Measurements from ENCODE around the gene OTOG.
"Not testable (repeated sequence)": the region's sequence is repeated elsewhere in the genome, so short reads cannot be mapped to it uniquely, and the experiment has no call there.

OTOG gene

DNA sequence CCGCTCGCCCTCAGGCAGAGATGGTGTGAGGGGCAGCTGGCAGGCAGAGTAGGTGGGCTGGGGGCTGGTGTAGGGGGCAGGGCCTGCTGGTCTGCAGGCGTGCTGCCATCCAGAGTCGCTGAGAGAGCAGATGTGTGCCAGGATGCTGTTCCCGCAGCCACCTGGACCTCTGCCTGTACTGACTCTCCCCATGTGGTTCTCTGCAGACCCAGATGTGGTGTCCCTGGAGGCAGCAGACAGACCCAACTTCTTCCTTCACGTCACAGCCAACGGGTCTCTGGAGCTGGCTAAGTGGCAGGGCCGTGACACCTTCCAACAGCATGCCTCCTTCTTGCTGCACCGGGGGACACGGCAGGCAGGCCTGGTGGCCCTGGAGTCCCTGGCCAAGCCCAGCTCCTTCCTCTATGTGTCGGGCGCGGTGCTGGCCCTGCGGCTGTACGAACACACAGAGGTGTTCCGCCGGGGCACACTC is 58.6 kb downstream of the OTOG start:
- DNase-seq (ENCODE audit: low read depth in 2 of 2) = no peak

DNA sequence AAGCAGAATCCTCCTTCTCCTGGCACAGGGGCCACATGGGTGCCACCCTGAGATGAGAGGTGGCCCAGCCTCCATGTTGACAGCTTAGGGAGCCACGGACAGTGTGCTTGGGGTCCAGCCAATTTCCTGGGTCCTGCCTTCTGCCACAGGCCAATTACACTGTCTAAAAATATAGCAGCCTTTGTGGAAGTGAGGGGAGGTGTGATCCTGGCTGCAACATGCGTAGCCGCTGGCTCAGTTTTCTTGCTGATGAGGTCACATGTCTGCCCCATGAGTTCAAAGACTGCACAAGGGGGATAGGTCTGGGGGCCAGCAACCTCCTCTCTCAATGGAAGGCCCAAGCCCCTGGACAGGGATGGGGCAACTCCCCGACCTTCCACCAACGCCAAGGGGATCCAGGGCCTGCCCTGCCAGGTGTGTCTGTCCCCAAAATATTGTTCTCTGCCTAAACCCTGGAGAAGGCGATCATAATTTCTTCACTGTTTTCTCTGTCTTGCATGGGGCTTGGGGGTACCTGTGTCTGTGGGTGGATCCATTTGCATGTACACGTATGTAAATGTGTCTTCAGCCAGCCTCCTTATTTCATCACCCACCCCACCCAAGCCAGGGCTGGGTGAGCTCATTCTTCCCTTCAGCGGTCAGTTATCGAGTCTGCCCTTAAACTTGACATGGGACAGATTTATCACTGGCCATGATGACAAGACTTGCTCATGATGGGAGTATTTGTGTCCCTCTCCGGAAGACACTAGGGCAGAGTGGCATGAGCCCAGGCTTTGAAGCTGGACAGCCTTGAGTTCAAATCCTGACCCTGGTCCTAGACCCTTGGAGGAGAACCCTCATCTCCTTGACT is 59.4 kb downstream of the OTOG start:
- no peak for DNase-seq (ENCODE audit: low read depth in 2 of 2)

DNA sequence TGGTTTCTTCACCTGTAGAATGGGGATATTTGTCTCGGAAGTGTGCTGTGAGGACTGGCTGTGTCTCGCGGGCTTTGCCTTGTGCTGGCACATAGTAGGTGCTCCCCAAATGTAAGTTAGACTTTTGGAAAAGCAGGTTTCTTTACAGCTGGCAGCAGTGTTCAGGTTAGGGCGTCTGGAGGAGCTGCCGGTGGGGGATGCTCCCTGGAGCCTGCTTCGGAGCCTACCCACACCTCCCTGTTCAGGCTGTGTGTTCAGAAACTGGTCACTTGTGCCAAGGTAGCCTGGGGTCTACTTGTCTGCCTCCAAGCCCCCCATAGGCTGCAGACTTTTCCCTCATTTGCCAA is 60.0 kb downstream of the OTOG start:
- DNase-seq (ENCODE audit: low read depth in 2 of 2) = no peak

DNA sequence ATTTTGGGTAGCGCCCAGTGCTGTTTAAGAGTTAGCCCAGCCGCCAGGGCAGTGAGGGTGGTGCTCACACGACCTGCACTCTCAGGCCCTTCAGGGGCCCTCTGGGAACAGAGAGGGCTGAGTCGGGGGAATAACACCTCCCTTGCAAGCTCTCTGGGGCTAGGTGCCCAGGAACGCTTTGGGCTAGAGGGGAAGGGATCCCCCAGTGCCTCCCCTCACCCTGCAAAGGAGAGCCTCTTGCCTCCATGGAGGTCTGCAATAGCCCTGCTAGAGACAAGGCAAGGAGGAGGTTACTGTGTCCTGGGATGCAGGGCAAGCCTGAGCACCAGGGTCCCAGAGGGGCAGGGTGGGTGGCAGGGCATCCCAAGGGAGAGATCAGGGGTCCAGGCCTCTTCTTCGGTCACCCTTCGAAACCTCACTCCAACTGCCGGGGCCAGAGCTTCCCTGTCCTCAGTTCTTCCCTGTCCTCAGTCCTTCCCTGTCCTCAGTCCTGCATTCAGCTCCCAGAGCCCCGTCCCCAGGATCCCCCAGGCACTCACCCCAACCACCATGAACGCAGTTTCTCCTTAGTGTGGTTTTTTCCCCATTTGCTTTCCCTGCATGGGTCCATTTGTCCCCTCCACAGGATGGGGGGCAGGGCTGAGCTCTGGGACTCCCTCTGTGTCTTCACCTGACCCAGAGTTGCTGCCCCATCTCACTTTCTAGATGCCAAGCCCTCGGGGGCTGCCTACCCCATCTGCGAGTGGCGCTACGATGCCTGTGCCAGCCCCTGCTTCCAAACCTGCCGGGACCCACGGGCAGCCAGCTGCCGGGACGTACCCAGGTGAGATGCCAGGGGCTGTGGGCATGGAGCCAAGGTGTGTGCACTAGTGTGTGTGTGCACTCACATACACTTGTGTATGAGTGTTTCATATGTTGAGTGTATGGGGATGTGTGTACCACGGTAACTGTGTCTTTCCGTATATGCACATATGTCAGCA is 60.8 kb downstream of the OTOG start:
- no peak for DNase-seq (ENCODE audit: low read depth in 2 of 2)

DNA sequence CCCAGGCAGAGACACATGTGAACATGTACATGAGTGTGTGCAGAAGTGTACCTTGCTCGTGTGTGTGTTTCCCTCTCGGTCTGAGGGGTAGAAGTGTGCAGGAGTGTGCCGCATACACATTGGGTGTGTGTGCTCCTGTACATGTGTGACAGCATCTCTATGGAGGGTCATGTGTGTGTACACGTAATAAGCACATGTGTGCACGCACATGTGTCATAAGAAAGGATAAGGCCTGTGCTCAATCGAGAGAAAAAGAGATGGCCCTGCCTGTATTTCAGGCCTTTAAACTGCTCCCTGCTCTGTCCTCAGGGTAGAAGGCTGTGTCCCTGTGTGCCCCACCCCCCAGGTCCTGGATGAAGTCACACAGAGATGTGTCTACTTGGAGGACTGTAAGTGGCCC is 61.8 kb downstream of the OTOG start:
- DNase-seq (ENCODE audit: low read depth in 2 of 2) = no peak

DNA sequence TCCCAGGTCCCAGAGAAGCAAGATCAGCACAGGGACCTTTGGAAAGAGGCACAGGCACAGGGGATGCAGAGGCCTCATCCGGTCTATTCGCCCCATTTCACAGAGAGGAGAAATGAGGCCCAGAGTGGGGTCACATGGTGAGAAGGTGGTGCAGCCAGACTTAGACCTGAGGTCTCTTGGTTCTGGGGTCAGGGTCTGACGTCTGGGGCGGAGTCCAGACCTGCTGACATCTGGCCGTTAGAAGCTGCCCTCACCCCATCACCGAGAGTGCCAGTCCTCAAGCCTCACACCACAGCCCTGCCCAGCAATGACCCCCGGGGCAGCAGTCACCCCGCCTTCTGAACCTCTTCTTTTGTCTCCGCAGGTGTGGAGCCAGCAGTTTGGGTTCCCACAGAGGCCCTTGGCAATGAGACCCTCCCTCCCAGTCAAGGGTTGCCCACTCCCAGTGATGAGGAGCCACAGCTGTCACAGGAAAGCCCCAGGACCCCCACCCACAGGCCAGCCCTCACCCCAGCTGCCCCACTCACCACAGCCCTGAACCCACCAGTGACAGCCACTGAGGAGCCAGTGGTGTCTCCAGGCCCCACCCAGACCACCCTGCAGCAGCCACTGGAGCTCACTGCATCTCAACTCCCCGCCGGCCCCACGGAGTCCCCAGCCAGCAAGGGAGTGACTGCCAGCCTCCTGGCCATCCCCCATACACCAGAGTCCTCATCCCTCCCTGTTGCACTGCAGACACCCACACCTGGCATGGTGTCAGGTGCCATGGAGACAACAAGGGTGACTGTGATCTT is 62.4 kb downstream of the OTOG start:
- no peak for DNase-seq (ENCODE audit: low read depth in 2 of 2)

DNA sequence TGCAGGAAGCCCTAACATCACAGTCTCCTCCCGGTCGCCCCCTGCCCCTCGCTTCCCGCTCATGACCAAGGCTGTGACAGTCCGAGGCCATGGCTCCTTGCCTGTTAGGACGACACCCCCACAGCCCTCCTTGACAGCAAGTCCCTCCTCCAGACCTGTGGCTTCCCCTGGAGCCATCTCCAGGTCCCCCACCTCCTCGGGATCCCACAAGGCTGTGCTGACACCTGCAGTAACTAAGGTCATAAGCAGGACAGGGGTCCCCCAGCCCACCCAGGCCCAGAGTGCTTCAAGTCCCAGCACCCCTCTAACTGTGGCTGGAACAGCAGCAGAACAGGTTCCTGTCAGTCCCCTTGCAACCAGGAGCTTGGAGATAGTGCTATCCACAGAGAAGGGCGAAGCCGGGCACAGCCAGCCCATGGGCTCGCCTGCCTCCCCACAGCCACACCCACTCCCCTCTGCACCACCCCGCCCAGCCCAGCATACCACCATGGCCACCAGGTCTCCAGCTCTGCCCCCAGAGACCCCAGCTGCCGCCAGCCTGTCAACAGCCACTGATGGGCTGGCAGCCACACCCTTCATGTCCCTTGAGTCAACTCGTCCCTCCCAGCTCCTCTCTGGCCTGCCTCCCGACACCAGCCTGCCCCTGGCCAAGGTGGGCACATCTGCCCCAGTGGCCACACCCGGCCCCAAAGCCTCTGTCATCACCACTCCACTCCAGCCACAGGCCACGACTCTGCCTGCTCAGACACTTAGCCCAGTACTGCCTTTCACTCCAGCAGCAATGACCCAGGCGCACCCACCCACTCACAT is 63.2 kb downstream of the OTOG start:
- no peak for DNase-seq (ENCODE audit: low read depth in 2 of 2)

DNA sequence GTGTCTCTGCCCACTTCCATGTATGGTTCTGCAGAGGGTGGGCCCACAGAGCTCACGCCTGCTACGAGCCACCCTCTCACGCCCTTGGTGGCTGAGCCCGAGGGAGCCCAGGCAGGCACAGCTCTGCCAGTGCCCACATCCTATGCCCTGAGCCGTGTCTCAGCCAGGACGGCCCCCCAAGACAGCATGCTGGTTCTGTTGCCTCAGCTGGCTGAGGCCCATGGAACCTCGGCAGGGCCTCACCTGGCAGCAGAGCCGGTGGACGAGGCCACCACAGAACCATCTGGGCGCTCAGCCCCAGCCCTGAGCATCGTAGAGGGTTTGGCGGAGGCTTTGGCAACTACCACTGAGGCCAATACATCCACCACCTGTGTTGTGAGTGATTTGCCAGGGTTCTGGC is 64.0 kb downstream of the OTOG start:
- no peak for DNase-seq (ENCODE audit: low read depth in 2 of 2)

DNA sequence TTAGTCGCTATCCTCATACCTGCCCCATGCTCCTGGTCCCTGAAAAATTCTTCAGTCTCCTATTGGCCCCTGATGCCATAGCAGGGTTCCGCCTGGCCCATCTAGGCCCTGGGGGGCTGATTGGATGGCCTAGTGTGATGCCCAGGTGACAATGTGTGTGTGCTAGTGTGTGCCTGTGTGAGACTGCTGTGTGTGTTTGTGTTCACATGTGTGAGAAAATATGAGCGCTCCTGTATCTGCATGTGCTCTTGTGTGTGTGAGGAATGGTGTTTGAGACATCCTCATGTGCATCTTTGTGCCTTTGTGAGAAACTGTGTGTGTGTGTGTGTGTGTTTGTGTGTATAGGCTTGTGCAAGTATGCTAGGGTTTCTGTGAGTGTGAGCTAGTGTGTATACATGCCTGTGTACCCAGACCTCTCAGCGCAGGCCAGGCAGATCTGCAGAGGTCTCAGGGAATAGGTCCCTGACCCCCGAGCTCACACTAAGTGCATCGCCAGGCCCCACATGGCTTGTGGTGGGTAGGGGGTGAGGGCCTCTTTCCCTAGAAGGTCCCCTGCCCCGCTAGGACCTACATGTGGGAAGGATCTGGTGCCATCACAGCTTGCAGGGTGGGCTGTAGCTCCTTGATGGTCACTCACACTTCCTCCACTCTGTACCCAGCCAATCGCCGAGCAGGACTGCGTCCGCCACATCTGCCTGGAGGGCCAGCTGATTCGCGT is 64.6 kb downstream of the OTOG start:
- DNase-seq (ENCODE audit: low read depth in 2 of 2) = no peak

DNA sequence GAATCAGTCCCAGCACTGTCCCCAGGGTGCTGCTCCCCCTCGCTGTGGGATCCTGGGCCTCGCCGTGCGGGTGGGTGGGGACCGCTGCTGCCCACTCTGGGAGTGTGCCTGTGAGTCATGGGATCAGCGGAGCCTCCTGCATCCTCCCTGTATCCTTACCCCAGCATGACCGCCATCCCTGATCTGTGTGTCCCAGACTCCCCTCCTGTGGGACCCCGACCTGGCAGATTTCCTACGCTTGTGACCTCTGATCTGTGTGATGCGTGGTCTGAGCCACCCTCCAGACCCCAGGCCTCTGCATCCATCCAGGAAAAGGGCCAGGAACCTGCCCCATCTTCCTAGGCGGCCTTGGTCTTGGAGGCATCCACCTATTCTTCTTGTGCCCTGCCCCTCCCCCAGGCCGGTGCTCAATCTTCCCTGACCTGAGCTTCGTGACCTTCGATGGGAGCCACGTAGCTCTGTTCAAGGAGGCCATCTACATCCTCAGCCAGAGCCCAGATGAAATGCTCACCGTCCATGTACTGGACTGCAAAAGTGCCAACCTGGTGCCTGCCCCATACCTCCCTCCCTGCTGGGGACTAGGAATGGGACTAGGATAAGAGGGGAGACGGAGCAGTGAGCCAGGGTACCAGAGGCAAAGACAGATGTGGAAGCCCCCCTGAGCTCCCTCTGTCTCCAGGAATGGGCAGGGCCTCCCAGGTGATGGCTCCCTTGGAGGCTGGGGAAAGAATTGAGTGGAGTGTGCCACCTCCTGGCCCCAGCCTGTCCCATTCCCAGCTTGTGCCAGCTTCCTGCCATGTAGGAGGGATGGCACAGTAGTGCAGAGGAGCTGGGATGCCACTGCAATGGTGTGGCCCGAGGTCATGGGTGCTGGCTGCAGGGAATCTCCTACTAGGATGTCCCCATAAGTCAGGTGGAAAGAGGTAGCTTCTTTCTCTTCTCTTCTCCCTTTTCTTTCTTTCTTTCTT is 65.4 kb downstream of the OTOG start:
- DNase-seq (ENCODE audit: low read depth in 2 of 2) = no peak

DNA sequence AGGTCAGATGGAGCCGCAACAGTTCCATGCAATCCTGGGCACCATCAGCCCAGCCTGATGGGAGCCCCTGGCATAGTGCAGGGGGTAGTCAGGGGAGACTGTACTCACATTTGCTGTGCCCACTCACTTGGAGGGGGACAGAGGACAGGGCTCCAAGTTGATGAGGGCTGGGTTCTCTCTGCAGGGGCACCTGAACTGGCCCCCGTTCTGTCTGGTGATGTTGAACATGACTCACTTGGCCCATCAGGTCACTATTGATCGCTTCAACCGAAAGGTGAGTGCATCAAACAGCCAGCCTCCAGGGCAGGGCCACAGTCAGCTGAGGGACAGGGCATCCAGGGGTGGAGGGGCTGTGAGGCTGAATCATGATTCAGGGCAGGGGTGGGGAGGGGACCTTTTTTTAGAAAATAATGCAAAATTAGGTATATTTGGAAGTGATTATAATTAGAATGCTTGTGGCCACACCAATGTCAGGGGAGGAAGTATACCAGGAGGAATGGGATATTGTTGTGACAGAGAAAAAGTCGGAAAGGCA is 66.4 kb downstream of the OTOG start:
- no peak for DNase-seq (ENCODE audit: low read depth in 2 of 2)

DNA sequence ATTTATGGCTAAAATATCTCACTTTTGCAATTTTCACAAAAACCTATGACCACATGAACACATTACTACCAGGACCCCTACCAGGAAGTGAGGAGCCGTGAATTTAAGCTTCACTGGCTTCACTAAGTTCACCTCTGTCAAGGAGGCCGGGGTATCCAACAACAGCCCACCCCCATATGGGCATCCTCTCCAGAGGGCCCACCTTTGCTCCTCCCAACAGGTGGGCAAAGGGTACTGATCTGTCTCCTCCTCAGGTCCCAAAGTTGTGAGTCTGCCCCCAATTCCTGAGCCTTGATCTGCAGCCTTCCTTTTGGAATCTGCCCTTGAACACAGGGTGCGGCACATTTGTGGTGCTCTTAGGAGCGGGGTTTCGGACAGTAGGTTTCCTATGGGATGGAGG is 66.9 kb downstream of the OTOG start:
- no peak for DNase-seq (ENCODE audit: low read depth in 2 of 2)

DNA sequence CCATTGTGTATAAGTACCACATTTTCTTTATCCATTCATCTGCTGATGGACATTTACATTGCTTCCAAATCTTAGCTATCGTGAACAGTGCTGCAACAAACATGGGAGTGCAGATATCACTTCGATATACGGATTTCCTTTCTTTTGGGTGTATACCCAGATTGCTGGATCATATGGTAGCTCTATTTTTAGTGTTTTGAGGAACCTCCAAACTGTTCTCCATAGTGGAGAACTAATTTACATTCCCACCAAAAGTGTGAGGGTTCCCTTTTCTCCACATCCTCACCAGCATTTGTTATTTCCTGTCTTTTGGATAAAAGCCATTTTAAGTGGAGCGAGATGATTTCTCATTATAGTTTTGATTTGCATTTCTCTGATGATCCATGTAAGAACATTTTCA is 75.7 kb downstream of the OTOG start:
- DNase-seq (ENCODE audit: low read depth in 2 of 2) = not testable (repeated sequence)

DNA sequence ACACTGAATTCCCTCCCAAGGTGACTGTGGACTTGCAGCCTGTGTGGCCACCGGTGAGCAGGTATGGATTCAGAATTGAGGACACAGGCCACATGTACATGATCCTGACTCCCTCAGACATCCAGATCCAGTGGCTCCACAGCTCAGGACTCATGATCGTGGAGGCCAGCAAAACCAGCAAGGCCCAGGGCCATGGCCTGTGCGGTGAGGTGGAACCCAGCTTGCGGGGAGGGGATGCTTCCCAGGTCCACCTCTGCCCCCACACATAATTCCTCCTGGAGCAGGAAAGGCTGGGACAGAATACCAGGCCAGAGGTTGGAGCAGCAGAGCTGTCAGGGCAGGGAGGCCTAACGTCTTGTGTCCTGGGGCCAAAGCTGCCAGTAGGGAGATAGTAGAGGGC is 82.1 kb downstream of the OTOG start:
- DNase-seq (ENCODE audit: low read depth in 2 of 2) = no peak

DNA sequence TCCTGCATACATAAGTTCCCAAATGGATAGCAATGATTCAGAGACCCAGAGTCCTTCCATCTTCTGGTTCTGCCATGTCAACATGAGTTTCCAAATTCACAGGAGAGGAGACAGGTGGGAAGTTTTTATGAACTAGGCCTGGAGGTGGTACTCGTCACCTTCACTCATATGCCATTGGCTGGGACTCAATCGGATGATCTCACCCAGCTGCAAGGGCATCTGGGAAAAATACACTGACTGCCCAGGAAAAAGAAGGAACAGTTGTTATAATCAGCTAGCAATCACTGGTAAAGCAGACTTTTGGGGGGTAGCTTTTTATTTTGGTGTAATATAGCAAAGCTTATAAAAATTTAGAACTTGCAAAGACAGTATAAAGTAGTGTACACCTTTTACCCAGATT is 83.9 kb downstream of the OTOG start:
- DNase-seq (ENCODE audit: low read depth in 2 of 2) = no peak

DNA sequence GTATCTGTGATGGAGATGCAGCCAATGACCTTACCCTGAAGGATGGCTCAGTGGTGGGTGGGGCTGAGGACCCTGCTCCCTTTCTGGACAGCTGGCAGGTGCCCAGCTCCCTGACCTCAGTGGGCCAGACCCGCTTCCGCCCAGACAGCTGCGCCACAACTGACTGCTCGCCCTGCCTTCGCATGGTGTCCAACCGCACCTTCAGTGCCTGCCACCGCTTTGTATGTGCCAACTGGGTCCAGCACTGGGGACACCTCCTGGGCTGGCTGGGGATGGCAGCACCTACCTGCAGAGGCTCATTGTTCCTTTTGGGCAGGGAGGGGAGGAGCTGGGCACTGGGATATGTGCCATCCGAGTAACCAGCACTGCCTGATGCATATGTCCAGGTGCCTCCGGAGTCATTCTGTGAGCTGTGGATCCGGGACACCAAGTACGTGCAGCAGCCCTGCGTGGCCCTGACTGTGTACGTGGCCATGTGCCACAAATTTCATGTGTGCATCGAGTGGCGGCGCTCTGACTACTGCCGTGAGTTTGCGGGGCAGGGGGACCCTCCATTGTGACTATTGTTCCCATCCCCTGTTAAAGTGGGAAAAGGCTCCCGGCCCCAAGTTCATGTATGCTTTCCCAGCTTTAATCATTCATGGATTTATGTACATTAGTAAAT is 84.8 kb downstream of the OTOG start:
- no peak for DNase-seq (ENCODE audit: low read depth in 2 of 2)

DNA sequence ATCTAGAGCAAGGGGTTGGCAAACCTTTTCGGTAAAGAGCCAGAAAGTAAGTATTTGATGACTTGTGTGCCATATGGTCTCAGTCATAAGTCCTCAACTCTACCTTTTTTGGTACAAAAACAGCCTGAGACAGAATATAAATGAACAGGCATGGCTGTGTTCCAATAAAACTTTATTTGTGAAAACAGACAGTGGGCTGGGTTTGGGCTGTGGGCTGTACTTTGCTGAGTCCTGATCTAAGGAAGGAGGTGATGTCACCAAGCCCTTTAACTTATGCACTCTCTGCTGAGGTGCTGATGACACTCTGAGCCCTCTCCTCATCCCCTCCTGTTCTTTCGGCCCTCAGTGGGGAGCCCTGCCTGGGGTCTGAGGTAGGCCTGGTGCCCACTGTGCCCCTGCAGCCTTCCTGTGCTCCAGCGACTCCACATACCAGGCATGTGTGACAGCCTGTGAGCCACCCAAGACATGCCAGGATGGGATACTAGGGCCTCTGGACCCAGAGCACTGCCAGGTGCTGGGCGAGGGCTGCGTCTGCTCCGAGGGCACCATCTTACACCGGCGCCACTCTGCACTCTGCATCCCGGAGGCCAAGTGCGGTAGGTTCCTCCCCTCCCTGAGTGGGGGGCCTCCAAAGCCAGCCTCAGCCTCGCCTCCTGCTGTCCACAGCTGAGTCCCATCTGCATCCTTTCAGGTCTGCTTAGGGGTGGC is 86.4 kb downstream of the OTOG start:
- DNase-seq (ENCODE audit: low read depth in 2 of 2) = no peak

Measured in stimulated activated CD8-positive, alpha-beta memory T cell treated with anti-CD3 and anti-CD28 coated beads, Interleukin-15, amount 100 ng/mL, for 48 hours (primary cell).